ACHN (cell line): ENCODE results near the gene GALNT17.
"Not testable (repeated sequence)": the region's sequence is repeated elsewhere in the genome, so short reads cannot be mapped to it uniquely, and the experiment has no call there.

ENCODE experiments used
- DNase-seq: peaks from one replicate; pipeline ENCODE4 v3.0.0-alpha.2; 2015
- in situ Hi-C: cut with HindIII; loops from 2 replicates; pipeline ENCODE4 v1.10.0; 2017; ENCODE audit warnings: low sequenced_read_pairs, low pct_ligation_motif_present, low pct_unique_long_range_greater_than_20kb

Gene GALNT17

DNA sequence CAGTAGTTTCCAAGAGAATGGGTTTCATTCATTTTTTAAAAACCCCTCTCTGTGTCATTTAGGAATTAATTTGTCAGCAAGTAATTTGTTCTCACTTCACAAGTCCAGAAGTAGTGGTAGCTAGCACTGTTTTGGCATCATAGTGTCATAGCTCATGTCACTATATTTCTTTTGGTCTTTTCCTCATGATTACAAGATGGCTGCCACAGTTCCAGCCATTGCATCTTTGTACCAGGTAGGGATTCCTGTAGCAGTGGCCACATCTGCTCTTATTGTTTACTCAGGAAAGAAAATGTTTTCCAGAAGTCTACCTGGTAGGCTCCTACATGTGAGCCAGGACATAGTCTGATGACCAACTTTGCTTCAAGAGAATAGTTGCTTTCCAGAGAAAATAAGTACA is 16.2 kb downstream of the GALNT17 start:
- no peak for DNase-seq
- in situ Hi-C loops: no loop called here

DNA sequence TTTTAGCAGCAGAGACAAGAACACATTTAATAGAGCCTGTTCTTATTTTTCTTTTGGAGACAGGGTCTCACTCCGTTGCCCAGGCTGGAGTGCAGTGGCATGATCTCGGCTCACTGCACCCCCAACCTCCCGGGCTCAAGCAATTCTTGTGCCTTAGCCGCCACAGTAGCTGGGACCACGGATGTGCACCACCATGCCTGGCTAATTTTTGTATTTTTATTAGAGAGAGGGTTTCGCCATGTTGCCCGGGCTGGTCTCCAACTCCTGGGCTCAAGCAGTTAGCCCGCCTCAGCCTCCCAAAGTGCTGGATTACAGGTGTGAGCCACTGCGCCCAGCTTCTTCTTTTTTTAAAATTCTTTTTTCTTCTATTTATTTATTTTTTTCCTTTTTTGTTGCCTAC is 23.3 kb downstream of the GALNT17 start:
- in situ Hi-C loops: no loop called here
- DNase-seq: no peak

DNA sequence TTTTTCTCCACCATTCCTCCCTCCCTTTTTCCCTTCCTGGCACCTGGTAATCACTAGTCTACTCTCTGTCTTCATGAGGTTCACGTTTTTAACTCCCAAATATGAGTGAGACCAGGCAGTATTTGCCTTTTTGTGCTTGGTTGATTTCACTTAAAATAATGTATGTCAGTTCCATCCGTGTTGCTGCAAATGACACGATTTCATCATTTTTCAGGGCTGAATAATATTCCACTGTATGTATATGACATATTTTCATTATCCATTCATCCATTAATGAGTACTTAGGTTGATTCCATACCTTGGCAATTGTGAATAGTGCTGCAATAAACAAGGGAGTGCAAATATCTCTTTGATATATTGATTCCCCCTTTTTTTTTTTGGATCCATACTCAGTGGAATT is 25.8 kb downstream of the GALNT17 start:
- in situ Hi-C loops: no loop called here

DNA sequence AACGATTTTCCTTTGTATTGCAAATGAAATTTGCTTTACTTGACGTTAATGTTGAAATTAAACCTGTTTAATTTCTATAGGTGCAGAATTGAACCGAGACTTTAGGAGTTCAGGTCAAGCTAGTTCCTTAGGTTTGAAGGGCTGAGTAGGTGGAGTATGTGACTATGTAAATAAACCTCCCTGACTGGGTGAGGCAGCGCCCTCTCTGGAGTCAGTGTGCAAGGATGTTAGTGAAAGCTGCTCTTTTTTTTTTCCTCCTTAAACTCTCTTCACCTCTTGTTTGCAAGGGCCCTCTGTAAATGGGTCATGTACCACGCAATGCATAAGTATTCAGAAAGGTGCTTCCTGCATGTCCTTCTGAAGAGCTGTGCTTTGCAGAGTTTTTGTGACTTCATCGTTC is 33.8 kb downstream of the GALNT17 start:
- in situ Hi-C loops: no loop called here
- DNase-seq: no peak

More for the DNA sequence above, 25.8 kb downstream of the GALNT17 start:
- no peak for DNase-seq

DNA sequence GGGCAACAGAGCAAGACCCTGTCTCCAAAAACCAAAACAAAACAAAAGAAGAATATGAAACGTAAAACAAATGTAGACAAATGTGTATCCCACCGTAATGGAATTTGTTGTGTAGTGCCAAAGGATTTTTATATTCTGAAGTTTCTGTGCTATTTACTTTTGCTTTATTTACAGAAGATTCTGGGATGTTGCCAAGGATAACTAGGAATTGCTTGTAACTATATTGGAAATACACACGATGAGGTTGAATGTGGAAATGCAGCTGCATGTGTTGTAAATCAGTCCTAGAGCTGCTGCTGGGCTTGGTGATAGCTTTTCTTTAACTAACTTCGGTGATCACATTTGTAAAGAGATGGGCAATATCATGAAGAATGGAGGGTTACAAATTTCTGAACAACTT is 39.5 kb downstream of the GALNT17 start:
- in situ Hi-C loops: no loop called here
- DNase-seq: no peak

DNA sequence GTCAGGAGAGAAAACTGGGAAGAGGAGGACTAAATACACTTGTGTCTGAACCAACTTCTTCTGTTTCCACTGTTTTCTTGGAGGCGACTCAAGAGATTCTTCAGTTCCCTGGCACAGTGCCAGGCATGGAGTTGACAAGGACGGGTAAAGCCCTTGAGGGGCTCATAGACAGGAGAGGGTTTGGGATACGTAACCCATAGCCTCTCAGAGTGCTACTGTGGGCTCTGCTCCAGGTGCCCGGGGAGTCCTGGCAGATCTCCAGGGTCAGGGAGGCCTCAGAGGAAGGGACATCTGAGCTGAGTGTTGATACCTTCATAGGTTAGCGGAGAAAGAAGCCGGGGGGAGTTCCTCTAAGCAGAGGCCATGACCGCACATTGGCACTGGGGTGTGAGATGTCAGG is 42.0 kb downstream of the GALNT17 start:
- no peak for DNase-seq
- in situ Hi-C loops: no loop called here

DNA sequence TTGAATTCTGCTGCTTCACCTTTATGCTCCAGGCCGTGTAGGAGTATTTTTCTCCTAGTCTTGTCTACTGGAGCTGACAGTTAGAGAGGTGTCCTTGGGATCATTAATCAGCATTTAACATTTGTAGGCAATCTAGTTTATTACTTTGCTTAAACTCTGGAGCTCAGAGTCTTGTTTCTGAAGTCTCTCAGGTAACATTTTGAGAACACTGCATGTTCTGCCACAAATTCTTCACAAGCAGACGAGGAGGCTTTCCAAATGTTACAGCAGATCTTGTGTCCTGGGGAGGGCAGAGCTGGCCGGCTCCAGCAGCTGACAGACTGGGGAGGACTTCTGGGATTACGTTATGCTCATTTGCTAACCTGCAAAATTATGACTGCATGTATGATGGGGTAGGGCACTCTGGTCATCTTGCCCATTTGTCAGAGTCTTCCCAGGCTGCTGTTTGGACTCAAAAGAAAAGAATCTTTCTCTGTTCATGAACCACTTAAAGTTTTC is 50.5 kb downstream of the GALNT17 start:
- DNase-seq: no peak
- in situ Hi-C loops: no loop called here

DNA sequence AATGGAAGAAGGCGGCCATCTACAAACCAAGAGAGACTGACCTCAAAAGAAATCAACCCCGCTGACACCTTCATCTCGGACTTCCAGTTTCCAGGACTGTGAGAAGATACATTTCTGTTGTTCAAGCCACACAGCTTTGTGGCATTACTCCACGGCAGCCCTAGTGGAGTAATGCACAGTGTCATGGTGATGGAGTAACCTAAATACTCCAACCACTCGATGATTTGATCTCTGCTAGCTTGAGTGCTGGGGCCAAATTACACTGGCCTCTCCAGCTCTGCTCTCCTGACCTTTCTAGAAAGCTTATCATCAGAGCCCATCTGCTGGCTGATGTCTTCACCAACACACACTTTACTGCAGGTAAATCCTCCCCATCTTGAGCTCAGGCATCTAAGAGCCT is 52.2 kb downstream of the GALNT17 start:
- DNase-seq: no peak
- in situ Hi-C loops: no loop called here

DNA sequence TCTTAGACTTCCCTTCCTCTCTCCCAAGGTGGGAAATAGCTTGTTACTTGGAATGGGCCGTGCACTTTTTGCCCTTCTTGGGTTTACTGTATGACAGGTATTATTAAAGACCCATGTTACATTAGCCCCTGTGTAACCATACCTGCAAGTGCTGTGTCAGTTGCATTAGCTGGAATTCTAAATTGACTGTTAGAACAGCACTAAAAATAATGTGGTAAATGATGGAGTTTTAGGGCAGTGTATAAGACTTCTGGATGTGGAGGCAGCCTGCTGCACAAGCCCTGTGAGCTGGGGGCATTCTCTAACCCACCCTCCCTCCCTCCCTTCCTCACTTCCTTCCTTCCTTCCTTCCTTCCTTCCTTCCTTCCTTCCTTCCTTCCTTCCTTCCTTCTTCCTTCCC is 52.7 kb downstream of the GALNT17 start:
- in situ Hi-C loops: no loop called here

DNA sequence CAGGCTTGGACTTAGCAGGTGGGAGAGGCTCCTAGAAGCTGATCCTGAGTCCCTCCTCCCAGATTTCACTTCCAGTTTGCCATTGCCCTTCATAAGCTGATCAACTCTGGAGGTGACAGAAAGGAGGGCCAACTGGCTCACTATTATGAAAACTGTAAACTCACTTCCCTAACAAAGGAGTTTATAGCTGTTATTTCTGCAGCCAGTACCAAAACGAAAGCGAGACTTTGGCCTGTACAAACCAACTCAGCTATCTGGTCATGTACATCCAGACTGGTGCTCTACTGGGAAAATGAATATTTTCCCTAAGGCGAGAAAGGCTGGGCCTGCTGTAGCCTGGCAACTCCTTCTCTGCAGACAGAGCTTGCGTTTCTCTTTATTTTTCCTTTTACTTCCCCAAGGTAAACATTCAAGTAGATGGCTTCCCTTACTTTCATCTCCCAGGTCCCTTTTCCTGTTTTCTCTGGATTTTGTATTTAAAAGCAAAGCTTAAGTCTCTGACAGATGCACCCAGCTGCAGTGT is 54.7 kb downstream of the GALNT17 start:
- in situ Hi-C loops: no loop called here
- DNase-seq: no peak

More for the DNA sequence above, 52.7 kb downstream of the GALNT17 start:
- DNase-seq: no peak

DNA sequence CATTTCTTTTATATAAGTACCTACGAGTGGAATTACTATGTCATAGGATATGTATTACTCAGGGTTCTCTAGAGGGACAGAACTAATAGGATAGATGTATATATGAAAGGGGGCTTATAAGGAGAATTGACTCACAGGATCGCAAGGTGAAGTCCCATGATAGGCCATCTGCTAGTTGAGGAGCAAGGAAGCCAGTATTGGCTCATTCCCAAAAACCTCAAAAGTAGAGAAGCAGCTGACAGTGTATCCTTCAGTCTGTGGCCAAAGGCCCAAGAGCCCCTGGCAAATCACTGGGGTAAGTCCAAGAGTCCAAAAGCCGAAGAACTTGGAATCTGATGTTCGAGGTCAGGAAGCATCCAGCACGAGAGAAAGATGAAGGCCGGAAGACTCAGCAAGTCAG is 59.8 kb downstream of the GALNT17 start:
- DNase-seq: no peak
- in situ Hi-C loops: no loop called here

DNA sequence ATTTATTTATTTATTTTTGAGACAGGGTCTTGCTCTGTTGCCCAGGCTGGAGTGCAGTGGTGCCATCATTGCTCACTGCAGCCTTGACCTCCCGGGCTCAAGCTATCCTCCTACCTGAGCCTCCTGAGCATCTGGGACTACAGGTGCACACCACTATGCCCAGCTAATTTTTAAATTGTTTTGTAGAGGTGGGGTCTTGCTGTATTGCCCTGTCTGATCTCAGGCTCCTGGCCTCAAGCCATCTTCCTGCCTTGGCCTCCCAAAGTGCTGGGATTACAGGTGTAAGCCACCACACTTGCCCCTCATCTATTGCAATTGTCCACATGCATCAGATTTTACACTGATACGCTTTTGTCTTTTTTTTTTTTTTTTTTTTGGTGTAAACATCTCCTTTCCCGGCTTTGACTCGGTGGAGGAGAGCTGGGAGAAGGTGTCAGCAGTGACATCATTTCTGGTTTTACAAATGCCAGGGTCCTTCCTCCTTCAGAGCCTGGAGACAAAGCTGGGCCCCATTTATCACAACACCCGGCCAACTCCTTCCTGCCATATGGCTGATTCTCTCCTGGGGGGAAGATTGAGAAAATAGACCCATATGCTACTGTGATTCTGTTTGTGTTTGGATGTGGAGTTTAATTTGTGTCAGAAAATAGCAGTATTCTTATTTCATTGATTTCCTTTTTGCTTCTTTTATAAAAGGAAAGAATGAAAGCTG is 61.3 kb downstream of the GALNT17 start:
- no peak for DNase-seq
- in situ Hi-C loops: no loop called here

DNA sequence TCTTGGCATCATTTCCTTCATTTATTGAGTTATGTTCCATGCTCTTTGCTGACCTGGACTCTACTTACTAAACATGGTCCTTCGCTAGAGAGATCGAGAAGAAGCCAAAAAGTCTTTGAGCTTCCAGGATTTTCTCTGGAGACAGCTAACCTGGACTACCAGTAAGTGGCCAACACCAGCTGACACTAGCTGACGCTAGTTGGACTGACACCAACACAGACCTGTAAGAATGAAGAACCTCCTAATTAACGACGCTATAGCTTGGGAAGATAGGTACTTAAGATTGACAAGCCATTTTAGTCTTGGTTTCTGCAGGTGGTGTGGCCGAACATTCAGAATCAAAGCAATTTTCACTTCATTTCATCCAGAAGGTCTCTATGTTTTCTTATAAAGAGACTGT is 66.4 kb downstream of the GALNT17 start:
- in situ Hi-C loops: no loop called here
- no peak for DNase-seq

DNA sequence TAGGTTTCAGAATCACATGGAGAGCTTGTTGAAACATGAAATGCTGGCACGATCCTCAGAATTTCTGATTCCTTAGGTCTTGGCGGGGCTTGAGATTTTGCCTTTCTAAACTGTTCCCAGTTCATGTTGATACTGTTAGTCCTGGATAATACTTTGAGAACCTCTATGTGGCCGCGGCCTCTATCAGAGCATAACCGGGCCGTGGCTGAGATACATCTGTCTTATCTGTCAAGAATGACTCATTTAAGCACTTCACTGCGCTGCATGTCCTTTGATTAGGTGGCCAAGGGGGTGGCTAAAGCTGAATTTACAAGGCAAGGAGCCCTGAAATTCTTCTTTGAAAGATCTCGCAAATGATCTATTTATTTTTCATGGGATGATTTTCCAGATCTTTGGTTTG is 66.9 kb downstream of the GALNT17 start:
- DNase-seq: no peak
- in situ Hi-C loops: no loop called here

DNA sequence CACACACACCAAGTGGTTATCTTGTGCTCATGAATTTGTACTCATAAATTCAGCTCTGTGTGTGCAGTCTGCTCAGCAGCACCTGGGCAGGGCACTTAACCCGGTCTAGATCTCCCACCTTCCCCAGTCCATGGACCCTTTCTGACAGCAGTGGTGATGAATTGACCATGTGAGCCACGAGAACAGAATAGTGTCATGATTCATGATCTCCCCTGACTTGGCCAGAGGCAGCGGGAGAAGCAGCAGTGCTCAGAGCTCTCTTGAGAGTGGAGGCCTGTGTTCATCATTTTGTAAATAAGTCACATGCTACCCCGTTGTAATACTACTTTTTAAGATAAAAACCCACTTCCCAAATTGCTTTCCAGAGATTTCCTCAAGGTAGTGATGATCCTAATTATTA is 74.2 kb downstream of the GALNT17 start:
- no peak for DNase-seq
- in situ Hi-C loops: no loop called here

DNA sequence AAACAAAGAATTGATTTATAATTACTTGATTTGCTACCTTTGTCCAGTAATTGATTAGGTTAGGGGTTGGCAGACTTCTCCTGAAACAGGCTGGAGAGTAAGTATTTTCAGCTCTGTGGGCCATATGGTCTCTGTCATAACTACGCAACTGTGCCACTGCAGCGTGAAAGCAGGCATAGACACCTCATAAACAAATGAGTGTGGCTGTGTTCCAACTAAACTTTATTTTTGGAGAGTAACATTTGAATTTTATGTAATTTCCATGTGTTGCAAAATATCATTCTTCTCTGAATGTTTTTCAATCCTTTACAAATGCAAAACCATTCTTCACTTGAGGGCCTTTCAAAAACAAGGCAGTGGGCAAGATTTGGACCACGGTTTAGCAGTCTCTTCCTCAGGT is 76.9 kb downstream of the GALNT17 start:
- in situ Hi-C loops: no loop called here
- no peak for DNase-seq

DNA sequence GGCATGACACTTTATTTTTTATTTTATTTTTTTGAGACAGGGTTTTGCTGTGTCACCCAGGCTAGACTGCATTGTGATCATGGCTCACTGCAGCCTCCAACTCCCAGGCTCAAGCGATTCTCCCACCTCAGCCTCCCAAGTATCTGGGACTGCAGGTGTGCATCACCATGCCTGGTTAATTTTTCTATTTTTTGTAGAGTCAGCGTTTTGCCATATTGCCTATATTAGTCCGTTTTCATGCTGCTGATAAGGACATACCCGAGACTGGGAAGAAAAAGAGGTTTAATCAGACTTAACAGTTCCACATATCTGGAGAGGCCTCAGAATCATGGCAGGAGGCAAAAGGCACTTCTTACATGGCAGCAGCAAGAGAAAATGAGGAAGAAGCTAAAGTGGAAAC is 77.5 kb downstream of the GALNT17 start:
- DNase-seq, in situ Hi-C loops: not testable (repeated sequence)

DNA sequence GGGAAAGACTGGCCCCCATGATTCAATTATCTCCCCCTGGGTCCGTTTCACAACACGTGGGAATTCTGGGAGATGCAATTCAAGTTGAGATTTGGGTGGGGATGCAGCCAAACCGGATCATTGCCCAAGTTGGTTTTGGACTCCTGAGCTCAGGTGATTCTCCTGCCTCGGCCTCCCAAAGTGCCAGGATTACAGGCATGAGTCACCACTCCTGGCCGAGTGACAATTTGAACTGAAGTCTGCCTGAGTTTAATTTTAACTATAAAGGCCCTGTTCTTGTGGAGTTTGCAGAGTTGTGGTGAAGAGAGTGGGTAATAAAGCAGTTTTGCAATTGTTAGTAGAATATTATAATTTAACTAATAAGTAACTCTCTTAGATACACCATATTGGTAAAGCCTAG is 78.3 kb downstream of the GALNT17 start:
- DNase-seq: no peak
- in situ Hi-C loops: no loop called here

DNA sequence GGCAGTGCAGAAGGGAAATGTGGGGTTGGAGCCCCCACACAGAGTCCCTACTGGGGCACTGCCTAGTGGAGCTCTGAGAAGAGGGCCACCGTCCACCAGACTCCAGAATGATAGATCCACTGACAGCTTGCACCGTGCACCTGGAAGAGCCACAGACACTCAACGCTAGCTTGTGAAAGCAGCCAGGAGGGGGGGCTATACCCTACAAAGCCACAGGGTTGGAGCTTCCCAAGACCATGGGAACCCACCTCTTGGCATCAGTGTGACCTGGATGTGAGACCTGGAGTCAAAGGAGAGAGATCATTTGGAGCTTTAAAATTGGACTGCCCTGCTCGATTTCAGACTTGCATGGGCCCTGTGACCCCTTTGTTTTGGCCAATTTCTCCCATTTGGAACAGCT is 80.5 kb downstream of the GALNT17 start:
- in situ Hi-C loops, DNase-seq: not testable (repeated sequence)

DNA sequence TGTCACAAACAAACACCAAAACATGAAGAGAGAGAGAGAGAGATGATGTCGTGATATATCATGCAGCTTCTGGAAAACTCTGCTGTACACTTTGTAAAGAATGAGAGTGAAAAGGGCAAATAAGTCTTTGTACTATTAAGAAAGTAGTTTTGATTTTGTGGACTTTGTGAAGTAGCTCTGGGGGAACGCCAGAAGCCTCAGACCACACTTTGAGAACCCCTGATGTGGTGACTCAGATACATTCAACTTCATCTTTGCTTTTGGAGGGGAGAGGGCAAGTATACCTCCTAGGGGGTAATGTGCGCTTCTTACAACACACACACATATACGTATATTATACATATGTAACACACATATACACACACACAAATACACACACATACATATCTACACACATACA is 84.3 kb downstream of the GALNT17 start:
- in situ Hi-C loops: no loop called here
- DNase-seq: no peak
